Measurements from ENCODE around the gene PADI2.

Gene PADI2

DNA sequence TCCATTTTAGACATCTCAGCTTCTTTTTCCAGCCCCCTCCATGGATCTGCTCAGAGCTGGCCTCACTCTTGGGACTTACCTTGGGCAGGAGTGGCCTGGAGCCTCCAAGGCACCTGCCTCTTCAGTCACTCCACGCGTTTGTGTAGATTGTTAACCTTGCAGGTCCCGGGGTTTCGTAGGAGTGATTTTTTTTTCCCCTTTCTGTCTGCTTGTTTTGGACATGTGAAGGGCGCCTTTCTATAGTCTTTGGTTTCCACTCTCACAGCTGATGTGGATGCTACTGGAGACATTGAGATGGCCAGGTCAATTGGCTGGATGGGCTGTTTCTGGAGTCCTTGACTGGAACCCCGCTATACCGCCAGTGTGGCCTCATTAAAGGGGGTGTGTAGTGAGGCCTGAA is 63.5 kb downstream of the PADI2 start:
- DNase-seq (ENCODE audit: low read depth in 2 of 2), result no peak

DNA sequence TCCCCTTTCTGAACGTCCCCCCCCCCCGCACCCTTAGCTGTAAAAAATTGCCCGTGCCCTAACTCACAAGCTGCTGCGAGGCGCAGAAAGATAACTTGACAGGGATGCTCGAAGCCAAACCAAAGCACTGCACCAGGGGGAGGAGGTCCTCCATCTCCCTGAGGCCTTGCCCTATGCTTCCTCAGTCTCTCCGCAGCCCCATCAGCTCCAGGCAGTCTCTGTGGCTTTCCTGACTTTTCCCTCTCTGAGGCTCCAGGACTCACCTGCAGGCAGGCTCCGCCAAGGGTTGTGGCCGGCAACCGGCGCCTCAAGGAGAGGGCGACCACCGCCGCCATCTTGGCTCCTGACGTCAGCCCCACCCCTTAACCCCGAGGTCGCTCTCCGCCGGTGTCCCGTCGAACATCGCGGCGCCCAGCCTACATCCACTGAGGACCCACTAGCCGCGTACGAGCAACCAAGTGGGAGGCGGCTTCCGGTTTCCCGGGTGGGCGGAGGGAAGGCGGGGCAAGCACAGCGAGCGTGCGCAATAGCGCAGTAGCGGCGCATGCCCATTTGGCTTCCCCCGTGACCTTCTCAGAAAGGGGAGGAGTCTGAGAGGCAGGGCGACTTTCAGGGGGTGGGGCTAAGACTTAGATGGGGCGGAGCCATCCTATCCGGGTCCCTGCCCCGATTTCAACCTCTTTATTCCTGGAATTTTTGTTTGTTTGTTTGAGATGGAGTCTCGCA is 65.4 kb downstream of the PADI2 start, which contains the start of gene SDHB:
TSS of gene SDHB (minus strand) at position 348 of the 726 bp plus-strand sequence. CDS start at position 335, 13 bp downstream.
- peak; percentile 95 for DNase-seq (ENCODE audit: low read depth in 2 of 2)

DNA sequence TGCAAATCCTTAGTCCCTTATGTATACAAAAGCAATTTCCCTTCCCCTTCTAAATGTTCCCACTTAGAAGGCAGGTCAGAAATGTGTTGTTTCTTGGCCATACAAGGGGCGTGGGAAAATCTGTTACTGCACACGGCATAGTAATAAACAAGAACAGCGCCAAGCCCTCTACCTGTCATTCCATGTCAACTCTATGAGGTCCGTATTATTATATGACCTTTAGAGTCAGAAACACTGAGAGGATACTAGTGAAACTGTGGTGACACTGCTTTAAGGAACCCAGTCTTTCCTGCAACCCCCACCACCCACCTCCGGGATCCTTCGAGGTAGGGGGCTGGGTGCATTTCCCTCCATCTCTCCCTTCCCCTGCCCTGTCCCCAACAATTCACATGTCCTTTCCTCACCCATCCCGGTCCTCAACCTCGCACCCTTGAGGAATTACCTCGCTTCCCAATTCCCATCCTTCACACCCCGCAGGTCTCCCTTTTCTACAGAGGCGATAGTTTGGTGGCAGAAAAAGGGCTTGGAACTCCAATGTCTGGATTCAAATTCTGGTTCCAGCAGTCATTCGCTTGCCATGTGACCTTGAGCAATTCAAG is 66.1 kb downstream of the PADI2 start:
- no peak for DNase-seq (ENCODE audit: low read depth in 2 of 2)

- DNase-seq (ENCODE audit: low read depth in 2 of 2), result no peak
These were observed 66.6 kb downstream of the PADI2 start for GRCh38 chr1:17052641-17053040.

DNA sequence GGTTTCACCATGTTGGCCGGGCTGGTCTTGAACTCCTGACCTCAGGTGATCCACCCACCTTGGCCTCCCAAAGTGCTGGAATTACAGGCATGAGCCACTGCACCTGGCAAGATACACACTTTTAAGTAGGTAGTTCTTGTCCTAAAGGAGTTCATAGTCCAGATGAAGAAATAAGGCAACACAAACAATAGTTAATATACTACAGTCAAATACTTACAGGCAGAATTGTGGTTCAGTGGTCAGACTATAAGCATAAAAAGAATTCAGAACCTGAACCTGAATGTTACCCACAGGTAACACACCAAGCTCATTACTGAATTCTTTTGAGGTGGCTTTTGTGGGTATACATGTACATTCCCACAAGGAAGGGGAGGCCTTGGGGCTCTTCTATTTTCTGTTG is 67.2 kb downstream of the PADI2 start:
- no peak for DNase-seq (ENCODE audit: low read depth in 2 of 2)

DNA sequence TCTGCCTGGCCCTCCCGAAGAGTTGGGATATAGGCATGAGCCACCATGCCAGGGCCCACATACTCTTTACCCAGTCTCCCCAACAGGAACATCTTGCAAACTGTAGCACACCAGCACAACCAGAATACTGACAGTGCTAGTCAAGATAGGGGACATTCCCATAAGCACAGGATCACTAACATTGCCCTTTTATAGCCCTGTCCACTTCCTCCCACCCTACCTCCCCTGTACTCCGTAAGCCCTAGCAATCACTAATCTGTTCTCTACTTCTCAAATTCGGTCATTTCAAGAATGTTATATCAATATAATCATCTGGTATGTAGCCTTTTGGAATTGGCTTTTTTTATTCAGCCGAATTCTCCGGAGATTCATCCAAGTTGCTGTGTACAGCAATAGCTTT is 71.3 kb downstream of the PADI2 start:
- no peak for DNase-seq (ENCODE audit: low read depth in 2 of 2)

DNA sequence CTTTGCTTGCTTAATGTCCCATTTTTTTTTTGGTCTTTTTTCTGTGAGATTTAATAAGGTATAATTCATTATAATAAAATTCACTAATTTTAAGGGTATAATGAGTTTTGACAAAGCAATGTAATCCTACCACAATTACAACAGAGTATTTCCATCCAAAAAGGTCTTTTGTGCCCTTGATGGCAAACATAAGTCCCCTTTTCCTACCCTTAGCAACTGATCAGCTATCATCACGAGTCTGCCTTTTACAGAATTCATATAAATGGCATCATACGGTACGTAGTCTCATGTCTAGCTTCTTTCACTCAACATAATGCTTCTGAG is 73.0 kb downstream of the PADI2 start:
- no peak for DNase-seq (ENCODE audit: low read depth in 2 of 2)

GRCh38 chr1:17045634-17046333 is 73.5 kb downstream of the PADI2 start:
- DNase-seq (ENCODE audit: low read depth in 2 of 2), result peak; percentile 39 to 42

DNA sequence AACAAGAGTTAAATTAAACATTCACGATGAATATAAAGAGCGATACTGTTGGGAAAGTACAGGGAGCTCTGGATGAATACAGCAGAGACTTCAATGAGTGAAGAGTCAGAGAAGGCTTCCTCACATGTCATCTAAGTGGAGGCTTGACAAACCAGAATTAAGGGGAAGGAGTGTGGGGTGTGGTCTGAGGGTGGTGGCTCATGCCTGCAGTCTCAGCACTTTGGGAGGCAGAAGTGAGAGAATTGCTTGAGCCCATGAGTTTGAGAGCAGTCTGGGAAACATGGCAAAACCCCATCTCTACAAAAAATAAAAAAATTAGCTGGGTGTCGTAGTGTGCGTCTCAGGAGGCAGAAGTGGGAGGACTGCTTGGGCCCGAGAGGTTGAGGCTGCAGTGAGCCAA is 74.1 kb downstream of the PADI2 start:
- DNase-seq (ENCODE audit: low read depth in 2 of 2), result no peak

DNA sequence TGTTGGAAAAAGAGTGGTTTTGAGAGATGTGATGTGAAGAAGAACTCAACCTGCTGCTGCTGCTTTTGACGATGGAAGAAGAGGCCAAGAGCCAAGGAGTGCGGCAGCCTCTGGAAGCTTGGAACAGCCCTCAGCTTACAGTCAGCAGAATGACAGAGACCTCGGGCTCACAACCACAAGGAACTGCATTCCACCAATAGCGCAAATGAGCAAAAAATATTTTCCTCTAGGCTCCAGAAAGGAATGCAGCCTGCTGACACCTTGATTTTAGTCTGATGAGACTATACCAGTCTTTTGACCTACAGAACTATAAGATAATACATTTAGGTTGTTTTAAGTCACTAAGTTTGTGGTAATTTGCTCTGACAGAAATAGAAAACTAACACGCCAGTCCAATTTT is 75.6 kb downstream of the PADI2 start:
- no peak for DNase-seq (ENCODE audit: low read depth in 2 of 2)

DNA sequence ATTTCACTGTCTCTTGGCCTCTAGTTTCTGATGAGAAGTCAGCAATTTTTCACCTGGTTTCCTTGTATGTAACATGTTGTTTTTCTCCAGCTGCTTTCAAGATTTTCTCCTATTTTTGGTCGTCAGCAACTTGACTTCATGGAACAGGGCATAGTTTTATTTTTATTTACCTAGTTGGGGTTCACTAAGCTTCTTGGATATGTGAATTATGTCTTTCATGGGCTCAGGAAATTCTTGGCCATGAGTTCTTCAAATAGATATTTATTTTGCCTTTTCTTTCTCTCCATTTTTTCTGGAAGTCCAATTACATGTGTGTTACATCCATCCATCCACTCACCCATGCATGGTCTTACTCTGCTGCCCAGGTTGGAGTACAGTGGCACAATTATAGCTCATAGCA is 79.1 kb downstream of the PADI2 start:
- DNase-seq (ENCODE audit: low read depth in 2 of 2), result no peak

- DNase-seq (ENCODE audit: low read depth in 2 of 2), result no peak
These were observed 79.7 kb downstream of the PADI2 start for GRCh38 chr1:17039522-17039921.

GRCh38 chr1:17033481-17033880 is 85.8 kb downstream of the PADI2 start:
- no peak for DNase-seq (ENCODE audit: low read depth in 2 of 2)

DNA sequence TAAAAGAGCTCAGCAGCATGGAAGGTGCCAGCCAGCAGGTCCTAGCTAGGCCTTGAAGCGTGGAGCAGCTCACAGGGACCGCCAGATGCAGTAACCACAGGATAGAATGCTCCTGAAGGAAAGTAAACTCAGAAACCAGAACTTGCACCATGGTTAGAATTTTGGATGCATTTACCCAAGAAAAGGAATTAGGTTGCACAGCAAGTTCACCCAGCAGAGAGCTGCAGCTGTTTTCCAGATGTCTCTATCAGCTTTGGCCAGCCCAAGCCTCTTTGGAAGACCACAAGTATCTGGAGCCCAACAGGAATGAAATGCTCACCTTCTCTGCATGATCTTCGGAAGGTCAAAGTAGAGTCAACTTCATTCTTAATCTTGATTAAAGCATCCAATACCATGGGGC is 86.5 kb downstream of the PADI2 start:
- no peak for DNase-seq (ENCODE audit: low read depth in 2 of 2)

GRCh38 chr1:17031436-17031835 is 87.8 kb downstream of the PADI2 start:
- DNase-seq (ENCODE audit: low read depth in 2 of 2), result no peak

DNA sequence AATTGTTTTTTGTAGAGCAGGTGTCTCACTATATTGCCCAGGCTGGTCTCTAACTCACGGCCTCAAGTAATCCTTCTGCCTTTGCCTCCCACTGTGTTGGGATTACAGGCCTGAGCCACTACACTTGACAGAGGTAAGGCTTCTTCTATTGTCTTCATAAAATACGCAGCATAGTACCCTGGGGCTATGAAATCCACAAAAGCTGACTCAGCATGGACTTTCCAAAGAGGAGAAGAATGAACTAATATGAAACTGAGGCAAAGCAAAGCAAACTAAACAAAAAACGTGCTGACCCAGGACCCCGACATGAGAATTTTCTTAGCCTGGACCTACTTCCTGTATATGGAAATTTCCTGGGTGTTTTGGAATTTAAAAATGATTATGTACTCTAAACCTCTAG is 89.0 kb downstream of the PADI2 start:
- DNase-seq (ENCODE audit: low read depth in 2 of 2), result no peak

DNA sequence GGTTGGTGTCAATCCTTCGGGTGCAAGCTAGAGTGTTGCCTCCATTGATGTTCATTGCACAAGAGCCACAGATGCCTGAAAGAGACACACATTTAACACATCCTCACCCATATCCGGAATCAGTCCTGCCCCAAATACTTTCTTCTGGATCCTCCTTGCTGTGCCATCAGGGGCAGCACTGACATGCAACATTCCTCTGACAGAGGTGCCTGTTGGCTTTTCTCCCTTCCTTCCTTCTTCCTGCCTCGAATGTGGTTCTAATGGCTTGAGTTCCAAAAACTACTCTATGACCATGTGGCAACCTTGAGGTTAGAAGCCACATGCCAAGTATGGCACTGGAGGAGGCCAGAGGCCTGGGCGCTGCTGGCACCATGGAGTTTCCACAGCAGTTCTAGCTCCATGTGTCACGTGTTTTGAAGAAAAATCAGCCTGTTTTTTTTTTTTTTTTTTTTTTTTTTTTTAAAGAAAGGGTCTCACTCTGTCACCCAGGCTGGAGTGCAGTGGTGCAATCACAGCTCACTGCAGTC is 90.5 kb downstream of the PADI2 start:
- no peak for DNase-seq (ENCODE audit: low read depth in 2 of 2)

DNA sequence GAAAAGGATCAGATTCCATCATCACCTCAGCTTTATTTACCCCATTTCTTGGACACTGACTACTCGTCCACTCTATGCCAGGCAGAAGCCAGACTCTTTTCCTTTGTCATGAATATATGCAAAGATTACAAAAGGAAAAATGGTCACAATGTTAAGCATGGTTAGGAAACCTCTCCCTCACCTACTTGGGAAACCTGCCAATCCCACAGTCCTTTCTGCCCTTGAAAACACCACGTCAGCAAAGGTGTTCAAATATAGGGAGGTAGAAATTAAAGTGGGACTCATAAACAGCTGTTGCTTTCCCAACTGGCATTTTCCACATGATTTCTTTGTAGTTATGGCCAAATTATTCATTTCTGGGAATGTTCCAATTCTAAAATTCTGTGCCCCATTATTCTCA is 91.4 kb downstream of the PADI2 start:
- DNase-seq (ENCODE audit: low read depth in 2 of 2), result no peak

DNA sequence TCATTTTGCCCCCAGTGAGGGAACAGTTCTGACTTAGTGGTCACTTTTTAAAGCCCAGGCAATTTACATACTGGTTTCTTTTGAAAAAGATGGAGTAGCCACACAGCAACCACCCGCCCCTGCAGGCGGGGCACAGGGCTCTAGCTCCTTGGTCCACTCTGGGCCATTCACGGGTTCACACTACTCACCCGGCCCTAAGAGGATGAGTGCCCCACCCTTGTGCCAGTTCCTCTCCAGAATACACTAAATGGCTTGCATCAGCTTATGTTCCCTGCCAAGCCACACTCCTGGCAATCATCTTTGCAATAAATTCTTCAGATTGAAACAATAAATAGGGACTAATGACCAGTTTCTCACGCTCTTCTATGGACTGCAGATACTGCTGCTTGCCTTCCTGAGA is 91.8 kb downstream of the PADI2 start:
- no peak for DNase-seq (ENCODE audit: low read depth in 2 of 2)

DNA sequence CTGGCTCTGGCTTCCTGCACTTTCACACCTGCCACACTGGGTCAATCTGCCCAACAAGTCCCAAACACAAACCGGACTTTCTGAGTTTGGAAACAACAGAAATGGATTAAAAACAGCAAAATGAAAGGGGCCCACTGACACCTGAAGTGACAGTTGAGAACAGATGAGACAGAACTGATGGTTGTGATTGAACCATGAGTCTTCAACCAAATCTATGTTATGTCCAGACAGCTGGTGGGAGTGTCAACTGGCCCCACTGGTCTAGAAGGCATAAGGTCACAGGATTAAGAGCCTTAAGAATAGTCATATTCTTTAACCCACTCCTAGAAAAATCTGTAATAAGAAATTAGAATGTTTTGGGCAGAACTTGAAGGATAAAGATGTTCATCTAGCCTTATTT is 94.5 kb downstream of the PADI2 start:
- DNase-seq (ENCODE audit: low read depth in 2 of 2), result no peak

GRCh38 chr1:17023573-17023972 is 95.7 kb downstream of the PADI2 start:
- no peak for DNase-seq (ENCODE audit: low read depth in 2 of 2)

- DNase-seq (ENCODE audit: low read depth in 2 of 2), result no peak
These were observed 96.1 kb downstream of the PADI2 start for GRCh38 chr1:17023102-17023501.

- no peak for DNase-seq (ENCODE audit: low read depth in 2 of 2)
These were observed 97.4 kb downstream of the PADI2 start for GRCh38 chr1:17021896-17022295.

All from fibroblast of skin of left quadriceps (primary cell).